Stimulated activated naive CD8-positive, alpha-beta T cell treated with anti-CD3 and anti-CD28 coated beads, Interleukin-15, Interleukin-2, amounts not matched to agents 100 ng/mL and 50 ng/mL, for 24 hours (primary cell): ENCODE data around the gene TMEM131L.

Experiments
- H3K27ac Mint-ChIP-seq: one replicate; pipeline ENCODE4 v1.8.0; 2021; ENCODE audit warnings: mild to moderate bottlenecking, mixed read lengths
- H3K27me3 Mint-ChIP-seq: one replicate; pipeline ENCODE4 v1.8.0; 2021; ENCODE audit warnings: mixed read lengths
- H3K36me3 Mint-ChIP-seq: one replicate; pipeline ENCODE4 v1.8.0; 2021; ENCODE audit warnings: low read depth, mixed read lengths
- H3K4me1 Mint-ChIP-seq: one replicate; pipeline ENCODE4 v1.8.0; 2021; ENCODE audit warnings: low read depth, mixed read lengths
- H3K4me3 Mint-ChIP-seq: one replicate; pipeline ENCODE4 v1.8.0; 2021; ENCODE audit warnings: mild to moderate bottlenecking, mixed read lengths
- H3K9me3 Mint-ChIP-seq: one replicate; pipeline ENCODE4 v1.8.0; 2021; ENCODE audit warnings: mixed read lengths

Gene TMEM131L

DNA sequence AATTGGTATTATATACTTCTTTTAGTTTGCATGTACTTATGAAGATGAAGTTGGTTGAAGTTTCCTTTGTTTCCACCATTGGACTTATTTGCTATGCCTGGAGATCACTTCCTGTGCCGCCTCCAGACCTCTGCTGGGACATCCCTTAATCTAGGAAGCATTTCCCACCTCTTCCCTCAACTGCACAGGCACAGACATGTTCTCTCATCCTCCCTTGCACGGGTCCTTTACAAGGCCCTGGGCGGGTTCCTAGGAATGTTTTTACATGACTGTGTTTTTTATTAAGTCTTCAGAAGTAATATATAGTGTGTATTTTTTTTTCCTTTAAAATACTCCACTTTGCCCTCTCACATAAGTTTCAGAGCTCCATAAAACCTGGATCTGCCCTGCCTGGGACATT is 51.0 kb downstream of the TMEM131L start:
- H3K9me3 Mint-ChIP-seq = no peaks in the 10 kb centered on the region
- no peak overlapping the region for H3K4me3 Mint-ChIP-seq
- peak overlapping the region; percentile 98 for H3K27ac Mint-ChIP-seq
- peaks cover 54% of the 10 kb centered on the region for H3K36me3 Mint-ChIP-seq
- no peaks in the 10 kb centered on the region for H3K27me3 Mint-ChIP-seq
- peaks cover 86% of the 10 kb centered on the region for H3K4me1 Mint-ChIP-seq

GRCh38 chr4:153518001-153518400 is 51.8 kb downstream of the TMEM131L start:
- peak overlapping the region; percentile 72 for H3K4me3 Mint-ChIP-seq

DNA sequence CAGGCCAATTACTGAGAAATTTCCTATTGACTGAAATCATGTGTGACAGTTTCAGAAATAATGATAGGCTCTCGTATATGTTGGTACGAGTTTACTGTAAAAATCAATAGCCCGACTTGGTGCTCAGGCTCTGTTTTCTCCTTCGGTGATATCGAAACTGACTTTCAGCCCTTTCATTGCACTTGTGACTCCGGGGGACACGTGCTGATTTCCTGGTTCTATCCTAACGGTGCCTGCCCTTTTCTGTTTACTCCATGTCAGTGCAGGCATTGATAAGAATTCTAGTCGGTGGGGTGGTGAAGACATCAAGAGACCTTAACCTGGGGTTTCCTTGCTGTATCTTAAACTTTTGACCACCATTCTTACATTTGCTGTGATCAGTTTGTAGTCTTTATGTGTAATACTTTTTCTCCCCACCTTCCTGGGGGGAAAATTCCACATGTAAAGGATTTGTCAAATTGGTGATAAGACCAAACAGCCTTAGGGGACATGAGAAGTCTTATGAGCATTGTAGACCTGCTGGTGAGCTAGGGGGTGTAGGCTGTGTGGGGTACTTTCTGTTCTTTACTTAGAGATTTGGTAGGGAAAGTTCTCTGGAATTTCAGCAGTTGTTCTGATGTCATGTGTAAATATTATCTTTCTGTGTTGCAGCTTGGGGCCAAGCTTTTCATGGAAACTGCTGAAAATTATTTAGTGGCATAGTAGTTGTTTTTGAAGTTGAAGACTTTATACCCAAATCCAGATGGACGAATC is 52.7 kb downstream of the TMEM131L start:
- Mint-ChIP-seq H3K4me3 (peak overlapping the region; percentile 72), H3K27me3 (no peaks in the 10 kb centered on the region), H3K4me1 (peaks cover 86% of the 10 kb centered on the region), H3K27ac (peak overlapping the region; percentile 98), H3K36me3 (peaks cover 50% of the 10 kb centered on the region), H3K9me3 (no peaks in the 10 kb centered on the region)

More at GRCh38 chr4:153518001-153518400, 51.8 kb downstream of the TMEM131L start:
- H3K9me3 Mint-ChIP-seq = no peaks in the 10 kb centered on the region
- H3K27ac Mint-ChIP-seq = peak overlapping the region; percentile 98
- peaks cover 50% of the 10 kb centered on the region for H3K36me3 Mint-ChIP-seq
- H3K4me1 Mint-ChIP-seq = peaks cover 86% of the 10 kb centered on the region
- H3K27me3 Mint-ChIP-seq = no peaks in the 10 kb centered on the region

GRCh38 chr4:153519687-153520086 is 53.5 kb downstream of the TMEM131L start:
- no peaks in the 10 kb centered on the region for H3K27me3 Mint-ChIP-seq
- H3K27ac Mint-ChIP-seq = peak overlapping the region; percentile 98
- H3K9me3 Mint-ChIP-seq = no peaks in the 10 kb centered on the region
- H3K4me3 Mint-ChIP-seq = peak overlapping the region; percentile 72
- peaks cover 53% of the 10 kb centered on the region for H3K36me3 Mint-ChIP-seq
- peaks cover 89% of the 10 kb centered on the region for H3K4me1 Mint-ChIP-seq

DNA sequence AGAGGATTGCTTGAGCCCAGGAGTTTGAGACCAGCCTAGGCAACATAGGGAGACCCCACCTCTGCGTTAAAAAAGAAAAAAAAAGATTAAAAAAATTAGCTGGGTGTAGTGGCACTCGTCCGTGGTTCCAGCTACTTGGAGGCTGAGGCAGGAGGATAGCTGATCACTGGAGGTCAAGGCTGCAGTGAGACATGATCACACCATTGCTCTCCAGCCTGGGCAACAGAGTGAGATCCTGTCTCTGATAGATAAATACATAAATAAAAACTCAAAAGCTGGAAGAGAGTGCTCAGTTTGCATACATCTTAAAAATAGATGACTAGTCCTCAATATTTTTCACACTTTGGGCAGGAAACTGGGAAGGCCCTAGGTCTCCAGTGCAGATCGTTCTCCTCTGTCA is 54.1 kb downstream of the TMEM131L start:
- Mint-ChIP-seq H3K4me3 (peak overlapping the region; percentile 78), H3K4me1 (peaks cover 90% of the 10 kb centered on the region), H3K27me3 (no peaks in the 10 kb centered on the region), H3K27ac (peak overlapping the region; percentile 98), H3K9me3 (no peaks in the 10 kb centered on the region), H3K36me3 (peaks cover 50% of the 10 kb centered on the region)

- Mint-ChIP-seq H3K9me3 (no peaks in the 10 kb centered on the region), H3K4me1 (peaks cover 94% of the 10 kb centered on the region), H3K27ac (peak overlapping the region; percentile 98), H3K27me3 (no peaks in the 10 kb centered on the region), H3K36me3 (peaks cover 44% of the 10 kb centered on the region), H3K4me3 (peak overlapping the region; percentile 78)
These were observed 54.7 kb downstream of the TMEM131L start for GRCh38 chr4:153520801-153521329.

DNA sequence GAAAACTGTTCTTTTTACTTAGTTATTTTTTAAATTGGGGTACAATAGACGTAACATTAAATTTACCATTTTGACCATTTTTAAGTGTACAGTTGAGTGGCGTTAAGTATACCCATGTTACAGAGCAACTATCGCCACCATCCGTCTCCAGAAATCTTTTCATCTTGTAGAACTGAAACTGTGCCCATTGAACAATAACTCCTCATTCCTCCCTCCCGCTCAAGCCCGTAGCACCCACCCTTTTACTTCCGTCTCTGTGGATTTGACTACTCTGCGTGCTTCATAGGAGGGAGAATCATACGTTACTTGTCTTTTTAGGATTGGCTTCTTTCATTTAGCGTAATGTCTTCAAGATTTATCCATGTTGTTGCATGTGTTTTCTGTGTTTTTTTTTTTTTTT is 55.3 kb downstream of the TMEM131L start:
- H3K9me3 Mint-ChIP-seq = no peaks in the 10 kb centered on the region
- H3K4me1 Mint-ChIP-seq = peaks cover 97% of the 10 kb centered on the region
- peaks cover 49% of the 10 kb centered on the region for H3K36me3 Mint-ChIP-seq
- peak overlapping the region; percentile 98 for H3K27ac Mint-ChIP-seq
- no peaks in the 10 kb centered on the region for H3K27me3 Mint-ChIP-seq
- H3K4me3 Mint-ChIP-seq = peak overlapping the region; percentile 78

- Mint-ChIP-seq H3K4me3 (peak overlapping the region; percentile 78), H3K4me1 (peaks cover 100% of the 10 kb centered on the region), H3K9me3 (no peaks in the 10 kb centered on the region), H3K27me3 (no peaks in the 10 kb centered on the region), H3K27ac (peak overlapping the region; percentile 98), H3K36me3 (peaks cover 54% of the 10 kb centered on the region)
These were observed 56.0 kb downstream of the TMEM131L start for GRCh38 chr4:153521999-153522801.

DNA sequence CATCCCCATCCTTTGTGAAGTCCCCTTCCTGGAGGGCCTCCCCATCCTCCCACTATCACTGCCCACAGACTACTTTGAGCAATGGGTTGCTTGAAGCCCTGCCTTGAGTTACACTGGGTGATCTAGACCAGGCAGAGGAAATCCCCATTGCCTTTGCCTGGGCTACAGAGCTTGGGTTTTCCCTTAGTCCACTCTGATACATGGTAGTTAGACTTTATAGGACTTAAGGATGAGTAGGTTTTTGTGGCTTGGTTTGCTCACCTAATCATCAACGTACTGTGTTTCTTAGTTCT is 56.6 kb downstream of the TMEM131L start:
- H3K36me3 Mint-ChIP-seq = peaks cover 52% of the 10 kb centered on the region
- peak overlapping the region; percentile 78 for H3K4me3 Mint-ChIP-seq
- H3K4me1 Mint-ChIP-seq = peaks cover 100% of the 10 kb centered on the region
- no peaks in the 10 kb centered on the region for H3K9me3 Mint-ChIP-seq
- no peaks in the 10 kb centered on the region for H3K27me3 Mint-ChIP-seq
- peak overlapping the region; percentile 98 for H3K27ac Mint-ChIP-seq

DNA sequence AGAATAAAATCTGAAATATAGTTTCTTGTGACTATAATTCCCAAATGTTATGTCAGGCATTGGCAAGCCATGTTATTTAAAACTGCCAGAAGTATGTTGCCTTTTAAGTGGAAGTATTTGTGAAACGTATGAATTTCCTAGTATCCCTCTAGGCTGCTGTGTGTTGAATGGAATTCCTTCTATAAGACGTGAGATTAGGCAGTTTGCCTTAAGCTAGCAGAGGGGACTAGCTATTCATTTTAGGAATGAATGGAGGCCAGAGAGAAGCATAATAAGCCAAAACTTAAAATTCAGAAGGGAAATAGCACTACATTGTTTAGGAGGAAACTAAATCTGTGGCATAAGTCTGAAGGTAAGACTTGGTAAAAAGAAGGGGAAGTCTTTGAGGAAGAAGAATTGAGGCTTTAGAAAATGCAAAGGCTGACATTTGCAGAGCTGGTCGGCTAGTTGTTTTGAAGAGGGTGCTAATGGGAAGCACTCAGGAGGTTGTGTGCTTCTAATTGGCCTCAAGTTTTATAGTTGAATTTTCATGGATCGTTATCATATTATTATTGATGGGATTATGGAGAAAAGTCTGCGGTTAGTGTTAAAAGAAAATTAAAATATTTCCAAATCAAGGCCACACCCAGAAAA is 57.1 kb downstream of the TMEM131L start:
- H3K27ac Mint-ChIP-seq = peak overlapping the region; percentile 98
- H3K4me3 Mint-ChIP-seq = peak overlapping the region; percentile 78
- no peaks in the 10 kb centered on the region for H3K9me3 Mint-ChIP-seq
- H3K36me3 Mint-ChIP-seq = peaks cover 51% of the 10 kb centered on the region
- H3K4me1 Mint-ChIP-seq = peaks cover 100% of the 10 kb centered on the region
- H3K27me3 Mint-ChIP-seq = no peaks in the 10 kb centered on the region

DNA sequence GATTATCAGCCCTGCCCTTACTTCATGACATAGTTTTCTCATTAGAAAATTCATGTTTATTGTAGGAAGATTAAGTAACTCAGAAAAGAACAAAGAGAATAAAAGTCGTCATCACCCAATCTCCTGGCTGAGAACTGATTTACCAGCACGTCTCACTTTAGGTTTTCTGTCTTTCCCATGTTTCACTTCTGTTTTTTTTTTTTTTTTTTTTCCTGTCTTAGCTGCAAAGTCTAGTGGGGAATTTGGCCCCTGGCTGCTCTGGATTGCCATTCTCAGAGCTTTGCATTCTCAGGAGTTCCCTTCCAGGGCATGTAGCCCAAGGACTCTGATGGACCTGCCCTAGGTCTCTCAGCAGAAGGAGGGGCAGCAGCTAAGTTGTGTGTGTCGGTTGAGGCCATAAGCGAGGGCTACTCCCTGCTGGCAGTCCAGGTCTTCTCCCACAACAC is 57.8 kb downstream of the TMEM131L start:
- peaks cover 100% of the 10 kb centered on the region for H3K4me1 Mint-ChIP-seq
- H3K4me3 Mint-ChIP-seq = peak overlapping the region; percentile 78
- peaks cover 45% of the 10 kb centered on the region for H3K36me3 Mint-ChIP-seq
- no peaks in the 10 kb centered on the region for H3K27me3 Mint-ChIP-seq
- peak overlapping the region; percentile 98 for H3K27ac Mint-ChIP-seq
- H3K9me3 Mint-ChIP-seq = no peaks in the 10 kb centered on the region

DNA sequence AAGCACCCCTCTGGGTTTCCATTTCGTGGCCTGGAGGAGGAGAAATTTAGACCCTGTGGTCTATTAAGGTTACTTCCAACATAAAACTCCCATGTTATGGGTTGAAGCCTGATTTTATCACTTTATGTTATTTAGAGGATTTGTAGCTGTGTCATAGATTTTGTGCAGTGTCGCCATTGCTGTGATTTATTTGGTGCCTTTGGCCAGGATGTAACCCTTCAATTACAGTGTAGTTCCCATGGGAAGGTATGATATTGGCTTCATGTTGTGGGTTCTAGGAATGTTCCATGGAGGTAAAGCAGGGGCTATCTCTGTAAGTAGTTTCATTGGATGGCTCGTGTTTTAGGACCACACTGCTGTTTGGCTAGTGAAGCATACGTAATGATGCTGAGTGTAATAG is 58.5 kb downstream of the TMEM131L start:
- peaks cover 38% of the 10 kb centered on the region for H3K36me3 Mint-ChIP-seq
- H3K27ac Mint-ChIP-seq = peak overlapping the region; percentile 98
- no peaks in the 10 kb centered on the region for H3K27me3 Mint-ChIP-seq
- no peaks in the 10 kb centered on the region for H3K9me3 Mint-ChIP-seq
- peak overlapping the region; percentile 37 for H3K4me3 Mint-ChIP-seq
- H3K4me1 Mint-ChIP-seq = peaks cover 100% of the 10 kb centered on the region

DNA sequence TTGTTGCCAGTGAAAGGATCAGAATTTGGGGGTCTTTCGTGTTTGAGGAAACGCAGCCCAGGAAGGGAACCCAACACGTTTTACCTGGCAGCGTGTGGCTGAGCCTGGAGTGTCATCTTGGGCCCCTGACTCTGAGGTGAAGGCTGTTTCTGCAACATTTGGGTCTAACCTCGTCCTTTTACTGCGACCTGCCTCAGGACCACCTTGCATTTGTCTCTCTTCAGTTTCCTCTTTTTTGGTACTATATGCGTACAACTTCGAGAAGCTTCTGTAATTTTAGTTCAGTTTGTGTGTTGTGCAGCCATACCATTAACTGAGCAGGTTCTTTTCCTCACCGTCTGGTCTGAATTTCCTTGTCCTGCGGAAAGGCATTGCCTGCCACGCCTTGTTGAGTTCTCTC is 61.5 kb downstream of the TMEM131L start:
- peak overlapping the region; percentile 76 for H3K4me3 Mint-ChIP-seq
- H3K9me3 Mint-ChIP-seq = no peaks in the 10 kb centered on the region
- H3K36me3 Mint-ChIP-seq = peaks cover 29% of the 10 kb centered on the region
- H3K27ac Mint-ChIP-seq = peak overlapping the region; percentile 97
- H3K27me3 Mint-ChIP-seq = no peaks in the 10 kb centered on the region
- H3K4me1 Mint-ChIP-seq = peaks cover 100% of the 10 kb centered on the region

DNA sequence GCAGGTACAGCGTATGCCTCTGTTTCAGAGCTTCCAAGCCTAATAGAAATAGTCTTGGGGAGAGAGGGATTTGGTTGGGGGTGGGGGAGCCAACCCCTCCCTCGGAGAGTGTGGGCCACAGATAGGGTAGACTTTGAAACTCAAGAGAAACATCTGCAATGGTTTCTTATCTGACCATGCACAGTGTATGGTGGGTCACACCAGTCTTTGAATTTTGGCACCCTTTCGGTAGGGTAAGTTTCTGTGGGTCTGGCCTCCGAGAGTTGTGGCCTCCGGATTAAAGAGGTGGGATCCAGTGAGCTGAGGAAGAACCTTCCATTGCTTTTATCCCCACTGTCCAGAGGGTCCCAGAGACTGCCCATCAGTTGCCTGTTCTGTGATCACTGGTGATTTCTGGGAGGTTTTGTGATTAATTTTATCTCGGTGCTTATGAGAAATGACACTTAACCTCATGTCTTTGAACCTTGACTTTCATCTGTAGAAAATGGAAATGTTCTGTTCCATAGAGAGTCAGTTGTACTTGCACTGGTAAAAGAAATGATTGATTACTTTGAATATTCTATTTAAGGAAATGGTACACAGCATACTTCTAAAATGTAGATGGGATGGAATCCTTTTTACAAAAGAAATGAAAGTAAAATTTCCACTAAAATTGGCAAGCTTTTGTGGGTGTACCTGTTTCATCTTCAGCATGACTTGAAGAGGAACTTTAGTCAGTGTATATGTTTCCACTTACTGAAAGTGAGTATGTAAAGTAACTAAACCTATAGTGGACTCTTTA is 62.7 kb downstream of the TMEM131L start:
- Mint-ChIP-seq H3K27me3 (no peaks in the 10 kb centered on the region), H3K36me3 (peaks cover 35% of the 10 kb centered on the region), H3K27ac (peak overlapping the region; percentile 97), H3K9me3 (no peaks in the 10 kb centered on the region), H3K4me1 (peaks cover 100% of the 10 kb centered on the region), H3K4me3 (peak overlapping the region; percentile 76)
